Measurements from ENCODE around the gene FOXJ1. TPM values are rescaled to one million over a fixed set of nuclear protein-coding genes. Genes with fewer than 3 reads are reported as not detected.
A peak's percentile ranks its signal among the peaks of the same experiment; 100 is the strongest.

The FOXJ1 gene
- total RNA-seq, 2 experiments from 2014 or later: 0.63 to 0.89 TPM

DNA sequence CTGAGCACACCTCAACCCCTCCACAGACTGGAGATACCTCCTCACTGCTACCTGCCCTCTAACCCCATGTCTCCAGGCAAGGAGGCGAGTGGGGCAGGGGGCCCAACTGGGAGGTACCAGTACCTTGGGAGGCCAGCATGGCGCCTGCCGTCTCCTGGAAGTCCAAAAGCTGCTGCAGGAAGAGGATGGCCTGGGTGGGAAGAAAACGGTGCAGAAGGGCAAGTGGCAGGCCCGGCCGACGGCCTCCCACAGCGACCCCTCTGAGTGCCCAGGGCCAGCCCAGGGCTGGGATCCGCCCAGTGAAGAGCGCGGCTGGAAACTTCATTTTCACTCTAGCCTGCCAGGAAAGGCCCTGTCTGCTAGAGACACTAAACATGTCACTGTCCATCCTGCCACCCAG is 53.5 kb downstream of the FOXJ1 start:
- Histone ChIP-seq H3K4me3 (ENCODE audit: low read length) (no peak overlapping the region), H3K9me3 (ENCODE audit: control insufficient read depth in 1 of 2, insufficient read depth in 1 of 2, low read length in 2 of 2) (no peaks in the 10 kb centered on the region), H3K27me3 (ENCODE audit: control insufficient read depth in 1 of 2, insufficient read depth in 2 of 2, low read length in 2 of 2) (no peaks in the 10 kb centered on the region), H3K4me1 (ENCODE audit: insufficient read depth, low read length) (peaks cover 12% of the 10 kb centered on the region), H3K27ac (ENCODE audit: low read depth in 1 of 2, low read length in 2 of 2) (no peak overlapping the region), H3K36me3 (ENCODE audit: insufficient read depth, low read length) (peaks cover 98% of the 10 kb centered on the region)
- Mint-ChIP-seq H3K9me3 (no peaks in the 10 kb centered on the region), H3K4me1 (ENCODE audit: low read depth) (peaks cover 5% of the 10 kb centered on the region), H3K27ac (no peak overlapping the region), H3K36me3 (ENCODE audit: low read depth) (peaks cover 78% of the 10 kb centered on the region), H3K4me3 (no peak overlapping the region), H3K27me3 (no peaks in the 10 kb centered on the region)
- intact Hi-C loops (cut with DNase I, micrococcal nuclease): no loop called here
- TF ChIP-seq, protein P1, sequence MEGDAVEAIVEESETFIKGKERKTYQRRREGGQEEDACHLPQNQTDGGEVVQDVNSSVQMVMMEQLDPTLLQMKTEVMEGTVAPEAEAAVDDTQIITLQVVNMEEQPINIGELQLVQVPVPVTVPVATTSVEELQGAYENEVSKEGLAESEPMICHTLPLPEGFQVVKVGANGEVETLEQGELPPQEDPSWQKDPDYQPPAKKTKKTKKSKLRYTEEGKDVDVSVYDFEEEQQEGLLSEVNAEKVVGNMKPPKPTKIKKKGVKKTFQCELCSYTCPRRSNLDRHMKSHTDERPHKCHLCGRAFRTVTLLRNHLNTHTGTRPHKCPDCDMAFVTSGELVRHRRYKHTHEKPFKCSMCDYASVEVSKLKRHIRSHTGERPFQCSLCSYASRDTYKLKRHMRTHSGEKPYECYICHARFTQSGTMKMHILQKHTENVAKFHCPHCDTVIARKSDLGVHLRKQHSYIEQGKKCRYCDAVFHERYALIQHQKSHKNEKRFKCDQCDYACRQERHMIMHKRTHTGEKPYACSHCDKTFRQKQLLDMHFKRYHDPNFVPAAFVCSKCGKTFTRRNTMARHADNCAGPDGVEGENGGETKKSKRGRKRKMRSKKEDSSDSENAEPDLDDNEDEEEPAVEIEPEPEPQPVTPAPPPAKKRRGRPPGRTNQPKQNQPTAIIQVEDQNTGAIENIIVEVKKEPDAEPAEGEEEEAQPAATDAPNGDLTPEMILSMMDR (IDR thresholded peaks at IDR 0.05): no peak
- POLR2A ChIA-PET: no interaction called here
- ATAC-seq (ENCODE audit: poor library complexity): no peak
- no peak for DNase-seq
- CTCF ChIA-PET: no interaction called here

DNA sequence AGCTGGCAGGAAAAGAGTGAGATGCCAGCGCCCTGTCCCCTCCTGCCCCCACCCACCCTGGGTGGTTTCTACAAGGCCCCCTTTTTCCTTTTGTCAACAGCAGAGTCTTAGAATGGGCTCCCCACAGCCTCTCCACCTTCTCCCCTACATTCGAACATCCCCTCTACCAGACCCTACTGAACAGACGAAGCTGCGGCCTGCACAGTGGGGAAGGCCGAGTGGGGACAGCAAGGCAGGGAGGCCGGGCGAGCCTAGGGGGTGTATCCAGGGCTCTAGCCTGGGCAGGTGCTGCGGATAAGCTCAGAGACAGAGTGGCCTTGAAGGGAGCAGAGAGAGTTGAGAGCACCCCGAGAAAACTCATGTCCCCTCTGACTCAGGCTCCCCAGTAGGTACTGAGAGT is 54.7 kb downstream of the FOXJ1 start:
- H3K4me3 Mint-ChIP-seq: no peak overlapping the region
- H3K27me3 Mint-ChIP-seq: no peaks in the 10 kb centered on the region
- no peak for DNase-seq
- CTCF ChIA-PET: no interaction called here
- H3K27me3 ChIP-seq (ENCODE audit: control insufficient read depth in 1 of 2, insufficient read depth in 2 of 2, low read length in 2 of 2): no peaks in the 10 kb centered on the region
- no peaks in the 10 kb centered on the region for H3K9me3 Mint-ChIP-seq
- H3K36me3 Mint-ChIP-seq (ENCODE audit: low read depth): peaks cover 67% of the 10 kb centered on the region
- TF ChIP-seq, protein P1 (IDR thresholded peaks at IDR 0.05): no peak
- H3K27ac Mint-ChIP-seq: no peak overlapping the region
- POLR2A ChIA-PET: no interaction called here
- no peaks in the 10 kb centered on the region for H3K9me3 ChIP-seq (ENCODE audit: control insufficient read depth in 1 of 2, insufficient read depth in 1 of 2, low read length in 2 of 2)
- no peaks in the 10 kb centered on the region for H3K4me1 Mint-ChIP-seq (ENCODE audit: low read depth)
- no peak overlapping the region for H3K4me3 ChIP-seq (ENCODE audit: low read length)
- H3K27ac ChIP-seq (ENCODE audit: low read depth in 1 of 2, low read length in 2 of 2): no peak overlapping the region
- peaks cover 89% of the 10 kb centered on the region for H3K36me3 ChIP-seq (ENCODE audit: insufficient read depth, low read length)
- intact Hi-C loops (cut with DNase I, micrococcal nuclease): no loop called here
- peaks cover 5% of the 10 kb centered on the region for H3K4me1 ChIP-seq (ENCODE audit: insufficient read depth, low read length)
- no peak for ATAC-seq (ENCODE audit: poor library complexity)

Small RNA genes lying within 50 kb of the gene (microRNA-seq; reads per million reads assigned to microRNA genes)
- gene MIR6868 (ENCODE audit: borderline microRNAs expressed, borderline replicate concordance): 4.3 reads per million, percentile 22 among the genes with 10 or more reads in this experiment

Other genes with a start within 250 kb of the FOXJ1 start
- gene TRIM65, start 244.3 kb downstream of the FOXJ1 start, total RNA-seq: 10 to 100 TPM in 1 of 2 experiments, 1 to 10 TPM in 1; 9.9 to 11.7 TPM
- 100 to 1,000 TPM; 146 to 147 TPM for gene MRPL38, start 236.4 kb downstream of the FOXJ1 start, total RNA-seq
- gene FBF1, start 200.2 kb downstream of the FOXJ1 start, total RNA-seq: 10 to 100 TPM; 21.2 to 23.9 TPM
- 10 to 100 TPM; 14.5 to 17.9 TPM for gene ACOX1, start 162.1 kb downstream of the FOXJ1 start, total RNA-seq
- 10 to 100 TPM; 13.0 to 13.8 TPM for gene TEN1, start 162.0 kb downstream of the FOXJ1 start, total RNA-seq
- gene CDK3, start 140.4 kb downstream of the FOXJ1 start, total RNA-seq: 1 to 10 TPM; 3.9 to 4.9 TPM
- gene EVPL, start 113.9 kb downstream of the FOXJ1 start, total RNA-seq: under 1 TPM; 0.14 to 0.38 TPM
- gene SRP68, start 68.7 kb downstream of the FOXJ1 start, total RNA-seq: 100 to 1,000 TPM; 106 to 108 TPM
- gene GALR2, start 66.5 kb downstream of the FOXJ1 start, total RNA-seq: 1 to 10 TPM in 1 of 2 experiments, under 1 TPM in 1; 0.59 to 1.0 TPM
- under 1 TPM; 0.69 to 0.98 TPM for gene ZACN, start 62.1 kb downstream of the FOXJ1 start, total RNA-seq
- 10 to 100 TPM; 88.1 to 90.6 TPM for gene EXOC7, start 37.5 kb downstream of the FOXJ1 start, total RNA-seq
- 10 to 100 TPM; 18.5 to 21.1 TPM for gene RNF157, start 99.2 kb upstream of the FOXJ1 start, total RNA-seq
- gene UBALD2, start 124.1 kb upstream of the FOXJ1 start, total RNA-seq: 100 to 1,000 TPM; 253 to 265 TPM
- gene QRICH2, start 167.0 kb upstream of the FOXJ1 start, total RNA-seq: 1 to 10 TPM; 1.8 to 2.1 TPM
- gene PRPSAP1, start 212.7 kb upstream of the FOXJ1 start, total RNA-seq: 10 to 100 TPM; 10.8 to 12.1 TPM
- 1 to 10 TPM in 1 of 2 experiments, under 1 TPM in 1; 0.45 to 1.1 TPM for gene SPHK1, start 243.4 kb upstream of the FOXJ1 start, total RNA-seq